Body of pancreas (tissue), 4 donors: ENCODE results near the gene ATF6B. TPM values are rescaled to one million over a fixed set of nuclear protein-coding genes. Genes with fewer than 3 reads are reported as not detected.

Experiments used
- ATAC-seq: fragments of 150-250 bp; one replicate; pipeline ENCODE4 v1.9.1; 2016
- DNase-seq, 4 donors: peaks; one replicate each; pipeline ENCODE4 v3.0.0-alpha.2; 2019
- H3K27ac ChIP-seq, 4 donors: fragments of 200-600 bp; sonication (generic); 1 replicate in 3 of 4; 2 replicates in 1 of 4; pipeline versions ENCODE4 v1.5.1 to v1.6.1; 2016 to 2019; ENCODE audit warnings: mild to moderate bottlenecking in 1 of 4, mixed read lengths in 1 of 4, moderate library complexity in 1 of 4
- H3K27me3 ChIP-seq, 2 donors: fragments of 200-600 bp; sonication (generic); one replicate each; pipeline ENCODE4 v1.6.0; 2016; ENCODE audit warnings: mild to moderate bottlenecking in 1 of 2
- H3K36me3 ChIP-seq, 2 donors: fragments of 200-600 bp; sonication (generic); replicated peaks in 1 of 2; 2 replicates each; pipeline ENCODE4 v1.5.1; 2016; ENCODE audit warnings: low read depth in 2 of 2; ENCODE audit not compliant: insufficient read depth in 1 of 2
- H3K4me1 ChIP-seq: fragments of 200-600 bp; sonication (generic); one replicate; pipeline ENCODE4 v1.6.0; 2016
- H3K4me3 ChIP-seq, 2 donors: fragments of 200-600 bp; sonication (generic); 1 replicate in 1 of 2; 2 replicates in 1 of 2; pipeline ENCODE4 v1.5.1; 2016 to 2019
- H3K9me3 ChIP-seq, 3 donors: fragments of 200-600 bp; sonication (generic); 1 replicate in 2 of 3; 2 replicates in 1 of 3; pipeline ENCODE4 v1.5.1; 2016
- CTCF ChIP-seq, 7 experiments: fragments of 450-650 bp in 4 of 7; fragments of 200-600 bp in 3 of 7; sonication (generic) in 3 of 7; IDR thresholded peaks; one replicate each; pipeline ENCODE4 v1.5.1; 2016 to 2019; ENCODE audit warnings: antibody characterized with exemption in 7 of 7
- POLR2A ChIP-seq, 3 donors: fragments of 450-650 bp; IDR thresholded peaks; one replicate each; pipeline ENCODE4 v1.6.1; 2016; ENCODE audit warnings: antibody characterized with exemption in 3 of 3, mild to moderate bottlenecking in 2 of 3
- WGBS, 2 donors: methylation state at CpG; one replicate each; pipeline ENCODE4 v1.1.5; 2017; 5-methylcytosine and 5-hydroxymethylcytosine counted together
- intact Hi-C: fragments of 100-400 bp; cut with DNase I; formaldehyde crosslinking; loops from one replicate; pipeline ENCODE4 v1.15.1; 2023
- total RNA-seq, 2 donors: library from RNA; depleted of rRNA; stranded (reverse); fragments of >200 nt; gene quantifications; one replicate each; pipeline ENCODE4 v1.1.0, GENCODE V29; 2016

The ATF6B gene
- total RNA-seq, 2 donors from 2014 or later = 26.5 to 32.3 TPM

GRCh38 chr6:32074996-32075532 is 53.0 kb downstream of the ATF6B start:
- no peak for DNase-seq
- 73 to 81% methylated on average over 8 of the region's 8 CpGs for WGBS, 2 donors
- Histone ChIP-seq H3K27me3 (no peaks in the 10 kb centered on the region), H3K4me1 (no peaks in the 10 kb centered on the region), H3K27ac (no peak overlapping the region), H3K9me3 (no peaks in the 10 kb centered on the region), H3K4me3 (no peak overlapping the region), H3K36me3 (no peaks in the 10 kb centered on the region)
- ATAC-seq = no peak
- intact Hi-C loops = no loop called here
- no peak for TF ChIP-seq CTCF (IDR thresholded peaks at IDR 0.05)
- TF ChIP-seq POLR2A (IDR thresholded peaks at IDR 0.05) = no peak

- TF ChIP-seq POLR2A (IDR thresholded peaks at IDR 0.05) (no peak), CTCF (IDR thresholded peaks at IDR 0.05) (no peak)
- no peak for DNase-seq
- no peaks in the 10 kb centered on the region for H3K27me3 ChIP-seq
- H3K4me1 ChIP-seq = no peaks in the 10 kb centered on the region
- no peak overlapping the region for H3K27ac ChIP-seq
- ATAC-seq = no peak
- H3K36me3 ChIP-seq = no peaks in the 10 kb centered on the region
- 72 to 76% methylated on average over 10 of the region's 10 CpGs for WGBS, 2 donors
- no peak overlapping the region for H3K4me3 ChIP-seq
- intact Hi-C loops = no loop called here
- H3K9me3 ChIP-seq = no peaks in the 10 kb centered on the region
Measured at GRCh38 chr6:32073613-32074012, 54.4 kb downstream of the ATF6B start.

- Histone ChIP-seq H3K27me3 (no peaks in the 10 kb centered on the region), H3K27ac (no peak overlapping the region), H3K36me3 (no peaks in the 10 kb centered on the region), H3K4me1 (no peaks in the 10 kb centered on the region), H3K9me3 (no peaks in the 10 kb centered on the region), H3K4me3 (no peak overlapping the region)
- TF ChIP-seq CTCF (IDR thresholded peaks at IDR 0.05) = no peak
- no peak for TF ChIP-seq POLR2A (IDR thresholded peaks at IDR 0.05)
- DNase-seq (no peak), ATAC-seq (no peak)
- intact Hi-C loops = no loop called here
- 58 to 63% methylated on average over 3 of the region's 3 CpGs for WGBS, 2 donors
Measured at GRCh38 chr6:32073101-32073500, 54.9 kb downstream of the ATF6B start.

GRCh38 chr6:32070814-32071543 is 57.1 kb downstream of the ATF6B start:
- Histone ChIP-seq H3K27ac (no peak overlapping the region), H3K27me3 (no peaks in the 10 kb centered on the region), H3K9me3 (no peaks in the 10 kb centered on the region), H3K4me3 (no peak overlapping the region), H3K4me1 (no peaks in the 10 kb centered on the region), H3K36me3 (no peaks in the 10 kb centered on the region)
- 61 to 66% methylated on average over 16 of the region's 16 CpGs for WGBS, 2 donors
- intact Hi-C loops = no loop called here
- peak in 2 of 4 donors; percentile 14 to 30 for DNase-seq
- TF ChIP-seq CTCF (IDR thresholded peaks at IDR 0.05) (no peak), POLR2A (IDR thresholded peaks at IDR 0.05) (no peak)
- ATAC-seq = peak; percentile 38
